GM06990 (cell line): ENCODE results near the gene NCR3LG1.
"Not testable (repeated sequence)": the region's sequence is repeated elsewhere in the genome, so short reads cannot be mapped to it uniquely, and the experiment has no call there.

Experiments used
- DNase-seq: peaks from one replicate; pipeline ENCODE4 v3.0.0-alpha.2; 2011; ENCODE audit not compliant: insufficient read length; ENCODE audit errors: extremely low read depth
- H3K27me3 ChIP-seq: replicated peaks from 2 replicates; pipeline ENCODE4 v1.6.0; 2011; ENCODE audit warnings: low read length; ENCODE audit not compliant: control insufficient read depth, insufficient read depth
- H3K36me3 ChIP-seq: 2 replicates; pipeline ENCODE4 v1.5.1; 2011; ENCODE audit warnings: low read length; ENCODE audit not compliant: control insufficient read depth, insufficient read depth
- H3K4me3 ChIP-seq: replicated peaks from 2 replicates; pipeline ENCODE4 v1.5.1; 2011; ENCODE audit warnings: low read depth, mild to moderate bottlenecking, control low read depth, low read length
- TF ChIP-seq, protein P1 (sequence below): IDR thresholded peaks from 2 replicates; pipeline ENCODE4 v1.5.1; 2011; ENCODE audit warnings: low read length, control low read depth, mild to moderate bottlenecking, inconsistent platforms; ENCODE audit not compliant: insufficient read depth, poor library complexity, severe bottlenecking

NCR3LG1 gene

DNA sequence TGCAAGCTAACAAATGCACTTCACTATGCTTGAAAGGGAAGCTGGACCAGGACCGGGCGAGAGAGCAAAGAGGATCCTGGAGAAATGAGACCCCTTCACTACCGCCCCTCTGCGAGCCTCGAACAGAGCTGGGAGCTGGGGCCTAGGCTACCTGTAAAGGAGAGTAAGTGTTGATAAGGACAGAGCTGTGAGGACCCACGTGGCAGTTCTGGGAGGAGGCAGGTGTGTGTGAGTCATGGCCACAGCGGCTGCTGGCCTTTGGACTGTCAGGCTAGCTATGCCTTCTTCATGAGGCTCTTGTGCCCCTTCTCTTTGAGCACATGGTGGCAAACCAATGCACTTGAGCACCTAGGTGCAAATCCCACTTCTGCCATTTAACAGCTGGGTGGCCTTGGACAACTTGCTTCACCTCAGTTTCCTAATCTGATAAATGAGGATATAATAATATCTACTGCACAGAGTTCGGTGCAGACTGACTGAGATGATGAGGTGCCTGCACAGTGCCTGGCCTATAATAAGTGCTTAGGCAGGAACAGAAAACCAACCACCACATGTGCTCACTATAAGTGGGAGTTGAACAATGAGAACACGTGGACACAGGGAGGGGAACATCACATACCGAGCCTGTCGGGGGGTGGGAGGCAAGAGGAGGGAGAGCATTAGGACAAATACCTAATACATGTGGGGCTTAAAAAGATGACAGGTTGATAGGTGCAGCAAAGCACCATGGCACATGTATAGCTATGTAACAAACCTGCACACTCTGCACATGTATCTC lies 72.1 kb downstream of the NCR3LG1 start:
- Histone ChIP-seq H3K36me3 (no peaks in the 10 kb centered on the region), H3K4me3 (no peak overlapping the region), H3K27me3 (no peaks in the 10 kb centered on the region; the same call in none of the 2 replicates)
- TF ChIP-seq, protein P1, sequence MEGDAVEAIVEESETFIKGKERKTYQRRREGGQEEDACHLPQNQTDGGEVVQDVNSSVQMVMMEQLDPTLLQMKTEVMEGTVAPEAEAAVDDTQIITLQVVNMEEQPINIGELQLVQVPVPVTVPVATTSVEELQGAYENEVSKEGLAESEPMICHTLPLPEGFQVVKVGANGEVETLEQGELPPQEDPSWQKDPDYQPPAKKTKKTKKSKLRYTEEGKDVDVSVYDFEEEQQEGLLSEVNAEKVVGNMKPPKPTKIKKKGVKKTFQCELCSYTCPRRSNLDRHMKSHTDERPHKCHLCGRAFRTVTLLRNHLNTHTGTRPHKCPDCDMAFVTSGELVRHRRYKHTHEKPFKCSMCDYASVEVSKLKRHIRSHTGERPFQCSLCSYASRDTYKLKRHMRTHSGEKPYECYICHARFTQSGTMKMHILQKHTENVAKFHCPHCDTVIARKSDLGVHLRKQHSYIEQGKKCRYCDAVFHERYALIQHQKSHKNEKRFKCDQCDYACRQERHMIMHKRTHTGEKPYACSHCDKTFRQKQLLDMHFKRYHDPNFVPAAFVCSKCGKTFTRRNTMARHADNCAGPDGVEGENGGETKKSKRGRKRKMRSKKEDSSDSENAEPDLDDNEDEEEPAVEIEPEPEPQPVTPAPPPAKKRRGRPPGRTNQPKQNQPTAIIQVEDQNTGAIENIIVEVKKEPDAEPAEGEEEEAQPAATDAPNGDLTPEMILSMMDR = no peak
- DNase-seq = no peak

DNA sequence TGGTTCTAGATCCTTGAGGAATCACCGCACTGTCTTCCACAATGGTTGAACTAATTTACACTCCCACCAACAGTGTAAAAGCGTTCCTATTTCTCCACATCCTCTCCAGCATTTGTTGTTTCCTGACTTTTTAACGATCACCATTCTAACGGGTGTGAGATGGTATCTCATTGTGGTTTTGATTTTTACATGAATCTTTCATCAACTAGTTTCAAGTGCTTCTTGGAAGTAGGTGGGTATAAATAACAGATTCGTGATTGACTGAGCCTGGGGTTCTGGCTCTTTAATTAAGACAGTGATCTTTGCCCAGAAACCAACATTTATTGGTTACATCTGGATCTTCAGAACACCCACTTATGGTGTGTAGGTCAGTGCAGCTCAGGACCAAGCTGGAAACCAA lies 74.6 kb downstream of the NCR3LG1 start:
- not testable (repeated sequence) for DNase-seq, H3K36me3 ChIP-seq, H3K27me3 ChIP-seq, H3K4me3 ChIP-seq
